ENCODE data around the gene REC8.

GRCh38 chr14:24226473-24226872, 54.6 kb downstream of the REC8 start:
- no peak for TF ChIP-seq NFE2L2 (IDR thresholded peaks at IDR 0.05; ENCODE audit: low read depth, low read length)
- no peak for TF ChIP-seq CTCF (conservative IDR thresholded peaks at IDR 0.05; ENCODE audit: low read depth, low read length)
- TF ChIP-seq MAFK (IDR thresholded peaks at IDR 0.05; ENCODE audit: low read depth, low read length) = peak; percentile 95
- TF ChIP-seq USF2 (IDR thresholded peaks at IDR 0.05; ENCODE audit: low read depth, low read length) = no peak
- no peak for TF ChIP-seq POLR2A (IDR thresholded peaks at IDR 0.05; ENCODE audit: low read depth, low read length)
- no peak for TF ChIP-seq FOS (IDR thresholded peaks at IDR 0.05; ENCODE audit: low read depth, low read length)
- no peak for TF ChIP-seq RFX5 (IDR thresholded peaks at IDR 0.05; ENCODE audit: low read depth, low read length)
- TF ChIP-seq CEBPB (IDR thresholded peaks at IDR 0.05; ENCODE audit: low read depth, low read length) = no peak
- no peak for TF ChIP-seq SMC3 (IDR thresholded peaks at IDR 0.05; ENCODE audit: low read depth, low read length)
- no peak for TF ChIP-seq RCOR1 (IDR thresholded peaks at IDR 0.05; ENCODE audit: insufficient replicate concordance, low read length)
- TF ChIP-seq CHD1 (IDR thresholded peaks at IDR 0.05; ENCODE audit: low read depth, low read length) = no peak
- no peak for TF ChIP-seq MXI1 (IDR thresholded peaks at IDR 0.05; ENCODE audit: borderline replicate concordance, low read depth, low read length)
- no peak for TF ChIP-seq MAZ (IDR thresholded peaks at IDR 0.05; ENCODE audit: borderline replicate concordance, low read depth, low read length)
- TF ChIP-seq RAD21 (IDR thresholded peaks at IDR 0.05; ENCODE audit: low read length) = no peak
